HK-2 (cell line): ENCODE results near the gene RSPO3.

Experiments used
- DNase-seq: peaks from one replicate; pipeline ENCODE4 v3.0.0-alpha.2; 2018; ENCODE audit not compliant: unreplicated experiment

Gene RSPO3

DNA sequence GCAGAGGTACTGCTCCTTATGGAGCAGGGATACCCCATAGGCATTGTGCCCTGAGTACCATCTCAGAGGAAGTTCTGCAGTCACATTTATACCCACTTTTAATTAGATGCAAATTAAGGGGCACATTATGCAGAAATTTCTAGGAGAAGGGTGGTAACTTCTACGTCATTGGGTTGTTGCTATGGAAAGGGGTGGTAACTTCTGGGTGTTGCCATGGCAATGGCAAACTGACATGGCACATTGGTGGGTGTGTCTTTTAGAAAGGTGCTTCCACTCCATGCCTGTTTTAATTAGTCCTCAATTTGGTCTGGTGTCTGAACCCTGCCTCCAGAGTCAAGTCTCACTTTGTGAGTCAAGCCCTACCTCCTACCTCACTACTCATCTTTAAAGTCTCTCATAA lies 42.0 kb downstream of the RSPO3 start:
- DNase-seq, result no peak

DNA sequence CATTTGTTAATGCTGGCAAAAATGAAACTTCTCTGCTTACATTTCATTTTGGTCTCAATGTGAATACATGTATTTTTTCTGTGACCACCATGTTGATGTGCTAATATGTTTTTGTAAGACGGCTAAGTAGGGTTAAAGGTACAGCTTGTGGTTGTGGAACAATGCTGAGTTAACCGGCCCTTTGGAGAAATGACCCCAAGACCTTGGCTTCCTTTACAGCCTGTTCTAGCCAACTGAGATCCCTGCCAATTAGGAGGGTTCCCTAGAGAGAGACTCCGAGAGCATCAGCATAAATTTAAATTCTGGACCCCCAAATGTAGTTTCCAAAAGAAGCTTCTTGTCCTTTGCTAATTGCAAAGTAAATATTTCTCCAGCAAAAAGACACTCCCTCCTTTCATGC lies 44.4 kb downstream of the RSPO3 start:
- no peak for DNase-seq

DNA sequence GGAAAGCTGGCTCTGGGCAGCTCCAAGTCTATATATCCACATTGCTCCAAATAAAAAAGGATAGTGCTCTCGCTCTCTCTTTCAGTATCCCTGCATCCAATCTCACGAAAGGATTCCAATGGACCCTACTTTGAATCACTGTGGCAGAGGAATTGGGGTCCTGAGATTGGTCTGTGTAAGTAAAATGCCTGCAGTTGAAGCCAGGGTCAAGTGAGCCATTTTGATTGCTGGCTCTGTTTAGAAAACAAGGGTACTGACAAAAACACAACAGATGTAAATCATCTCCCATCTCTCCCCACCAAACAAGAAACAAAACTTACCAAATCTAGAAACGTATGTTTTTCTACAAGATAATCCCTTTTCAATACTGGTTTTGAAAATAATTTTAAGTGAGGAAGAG lies 45.6 kb downstream of the RSPO3 start:
- DNase-seq, result no peak

DNA sequence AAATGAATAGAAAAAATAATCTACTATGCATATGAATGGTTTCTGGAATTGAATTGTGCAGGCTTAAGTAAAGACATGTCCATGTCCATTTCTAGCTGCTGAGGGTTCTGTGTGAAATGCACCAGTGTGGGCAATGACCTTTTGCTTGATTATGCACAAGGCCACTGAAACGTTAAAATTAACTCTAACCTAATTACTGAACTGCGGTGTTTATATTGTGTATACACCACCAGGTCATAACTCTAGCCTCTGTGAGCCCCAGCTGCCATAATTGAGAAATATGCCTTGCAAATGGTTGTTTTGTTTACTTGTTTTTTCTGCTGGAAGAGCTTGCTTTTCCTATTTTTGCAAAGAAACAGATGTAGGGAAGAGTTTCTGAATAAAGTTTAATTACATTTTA lies 46.1 kb downstream of the RSPO3 start:
- DNase-seq, result no peak

DNA sequence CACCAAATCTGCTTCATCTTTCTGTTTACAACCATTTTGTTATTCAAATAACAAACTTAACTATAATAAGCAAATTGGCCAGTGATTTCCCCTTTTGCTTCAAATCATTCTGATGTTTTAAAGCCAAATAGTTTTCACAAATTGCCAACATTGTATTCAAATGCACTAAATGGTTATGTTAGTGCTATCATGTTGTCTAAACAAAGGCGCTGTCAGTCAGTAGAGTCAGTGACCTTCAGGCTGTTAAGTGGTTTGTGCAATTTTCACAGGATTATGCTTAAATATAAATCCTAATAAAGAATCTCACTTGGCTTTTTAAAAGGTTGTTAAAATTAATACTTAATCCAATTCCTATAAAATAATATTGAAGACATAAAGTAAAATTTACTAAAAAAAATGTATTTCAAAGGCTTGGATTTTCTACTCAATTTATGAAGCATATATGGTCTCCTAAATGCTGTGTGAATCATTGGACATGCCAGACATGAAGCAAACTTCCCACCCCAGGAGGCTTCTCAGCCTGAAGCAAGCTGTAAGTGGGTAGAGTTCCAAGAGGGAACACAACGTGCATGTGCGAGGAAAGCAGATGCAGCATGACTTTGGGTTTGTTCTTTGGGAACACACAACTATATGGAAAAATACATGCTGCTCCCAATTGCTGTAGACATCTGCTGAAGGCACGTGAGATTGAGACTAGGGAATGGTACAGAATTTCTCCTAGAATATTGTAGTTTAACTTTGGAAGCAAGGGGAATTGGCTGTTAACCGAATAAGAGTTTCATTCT lies 54.9 kb downstream of the RSPO3 start:
- DNase-seq, result no peak

DNA sequence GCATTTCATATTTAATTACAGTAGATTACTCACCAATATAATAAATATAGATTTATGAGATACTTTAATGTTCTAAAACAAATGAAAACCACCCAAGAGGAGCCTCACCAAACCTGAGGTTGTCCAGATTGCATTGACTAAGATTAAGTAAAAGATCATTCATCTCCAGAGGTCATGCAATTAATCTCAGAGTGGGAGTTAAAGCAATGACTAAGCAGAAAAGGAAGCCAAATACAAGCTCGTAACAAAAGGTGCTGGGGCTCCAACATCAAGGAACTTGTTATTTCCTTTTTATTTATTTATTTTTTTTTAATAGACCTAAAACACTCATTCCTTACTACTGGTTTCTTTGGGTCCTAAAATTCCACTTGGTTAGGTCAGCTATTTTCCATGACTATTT lies 57.7 kb downstream of the RSPO3 start:
- no peak for DNase-seq

DNA sequence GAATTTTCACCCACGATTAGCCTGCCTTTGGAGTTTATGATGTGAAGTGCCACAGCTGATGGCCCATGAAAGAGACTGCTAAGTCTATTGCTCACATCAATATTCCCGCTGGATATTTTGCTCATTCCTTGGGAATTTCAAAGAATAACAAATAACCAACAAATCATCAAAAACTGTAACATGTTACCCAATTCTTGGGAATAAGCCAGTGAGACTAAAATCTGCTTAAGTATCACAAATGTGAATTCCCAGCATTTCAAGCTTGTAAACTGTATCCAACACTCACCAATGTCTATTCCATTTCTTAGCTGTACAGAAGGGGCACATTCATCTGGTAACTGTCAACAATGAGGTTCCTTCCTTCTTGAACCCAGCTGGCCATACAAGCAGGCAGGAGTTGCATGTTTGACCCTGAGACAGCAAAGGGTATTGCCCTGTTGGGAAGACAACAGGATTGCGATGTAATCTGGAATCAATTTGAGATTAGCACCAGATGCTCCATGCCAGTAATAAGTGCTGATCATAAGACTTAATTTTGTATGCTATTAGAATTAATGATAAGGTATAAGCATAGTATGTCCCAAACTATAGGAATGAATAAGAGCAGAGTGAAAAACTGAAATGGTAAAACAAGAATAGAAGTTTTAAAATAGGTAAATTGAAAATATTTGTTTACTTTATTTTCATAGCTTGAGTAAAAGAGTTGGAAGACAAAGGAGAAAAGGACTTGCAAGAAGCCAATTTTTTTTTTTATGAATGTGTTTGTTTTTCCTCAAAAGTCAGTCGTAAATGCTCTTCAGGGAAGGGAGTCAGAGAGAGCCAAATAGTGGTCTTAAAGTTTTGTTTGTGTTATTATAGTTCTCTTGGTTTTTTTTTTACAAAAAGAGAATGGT lies 58.8 kb downstream of the RSPO3 start:
- no peak for DNase-seq

DNA sequence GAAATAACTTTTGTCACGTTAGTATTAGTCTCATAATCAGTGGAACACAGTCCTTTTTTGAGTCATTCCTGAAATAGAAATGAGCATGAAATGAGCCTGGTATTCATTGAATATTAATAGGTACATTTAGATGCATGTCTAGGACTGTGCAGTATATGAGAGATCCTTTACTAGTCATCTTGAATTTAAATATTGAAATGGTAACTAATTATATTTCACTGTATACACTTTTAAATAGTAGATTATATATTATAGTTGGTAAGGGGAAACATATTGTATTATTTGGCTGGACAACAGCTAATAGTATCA lies 59.4 kb downstream of the RSPO3 start:
- no peak for DNase-seq

DNA sequence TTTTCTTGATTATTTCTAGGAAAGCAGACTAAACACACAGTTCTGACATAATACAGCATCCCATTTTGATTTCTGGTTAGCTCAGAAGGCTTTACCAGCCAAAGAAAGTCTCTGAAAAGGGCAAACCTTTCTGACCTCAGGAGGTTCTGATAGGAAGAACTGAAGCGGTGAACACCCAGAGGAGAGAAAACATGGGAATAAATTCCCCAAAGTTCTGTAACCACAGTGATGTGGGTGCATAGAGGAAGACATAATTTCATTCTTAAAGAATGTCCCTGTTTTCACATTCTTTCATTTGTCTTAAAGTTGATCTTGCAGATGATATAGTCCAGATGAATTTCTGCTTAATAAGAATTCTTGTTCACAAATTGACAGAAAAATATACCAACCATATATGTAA lies 60.3 kb downstream of the RSPO3 start:
- no peak for DNase-seq

DNA sequence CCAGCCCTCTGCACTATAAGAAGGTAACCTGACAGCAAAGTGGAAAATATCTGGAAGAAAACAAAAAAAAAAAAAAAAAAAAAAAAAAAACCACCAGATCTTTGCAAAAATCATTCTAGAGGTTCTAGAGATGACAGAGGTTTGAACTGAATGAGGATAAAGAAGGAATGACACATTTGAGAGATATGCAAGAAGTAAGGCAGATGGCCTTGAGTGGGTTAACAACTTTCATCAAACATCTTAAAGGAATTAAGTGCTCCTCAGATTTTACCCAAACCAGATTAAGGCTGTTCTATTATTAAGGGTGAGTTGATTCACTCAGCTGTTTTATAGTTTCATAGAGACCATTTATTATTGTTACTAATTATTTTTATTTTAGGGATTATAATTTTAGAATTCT lies 62.0 kb downstream of the RSPO3 start:
- no peak for DNase-seq

DNA sequence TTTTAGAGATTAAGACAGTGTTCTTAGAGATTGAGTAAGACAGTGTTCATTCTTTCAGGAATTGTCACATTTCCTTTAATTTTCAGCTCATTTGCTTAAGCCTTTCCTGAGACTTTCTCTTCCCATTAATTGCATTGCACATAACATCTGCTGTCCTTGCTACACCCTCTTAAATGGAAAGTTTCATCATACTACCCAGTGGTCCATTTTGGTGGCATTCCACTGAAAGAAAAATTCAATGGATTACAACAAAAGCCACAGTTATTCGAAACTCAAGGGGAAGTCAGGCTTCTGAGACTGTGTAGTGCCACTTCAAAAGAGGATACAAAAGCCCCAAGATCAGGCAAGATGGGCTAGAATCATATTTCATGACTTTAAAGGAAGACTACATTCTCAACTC lies 64.0 kb downstream of the RSPO3 start:
- DNase-seq, result no peak

DNA sequence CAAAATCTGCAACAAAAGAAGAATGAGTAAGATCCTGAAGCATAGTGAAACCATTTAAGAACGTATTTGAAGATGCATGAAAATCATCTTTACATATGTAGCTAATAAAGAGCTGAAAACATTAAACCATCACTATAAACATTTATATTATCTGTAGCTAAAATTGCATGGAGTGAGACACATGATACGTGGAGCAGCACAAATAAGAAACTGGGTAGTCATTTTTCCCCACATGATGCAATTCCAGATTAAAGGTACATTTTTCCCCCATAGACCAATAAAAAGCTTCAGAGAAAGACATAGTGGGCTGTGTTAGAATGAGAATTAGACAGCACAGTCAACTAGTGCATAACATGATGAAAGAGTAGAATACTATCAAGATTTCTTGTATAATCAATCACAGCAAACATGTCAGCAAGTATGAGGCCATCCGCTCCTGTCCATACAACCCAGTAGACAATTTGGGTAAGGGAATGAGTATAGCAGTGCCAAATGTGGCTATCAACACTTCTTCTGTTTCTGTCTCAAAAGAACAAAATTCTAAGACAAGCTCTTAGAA lies 67.0 kb downstream of the RSPO3 start:
- DNase-seq, result no peak

DNA sequence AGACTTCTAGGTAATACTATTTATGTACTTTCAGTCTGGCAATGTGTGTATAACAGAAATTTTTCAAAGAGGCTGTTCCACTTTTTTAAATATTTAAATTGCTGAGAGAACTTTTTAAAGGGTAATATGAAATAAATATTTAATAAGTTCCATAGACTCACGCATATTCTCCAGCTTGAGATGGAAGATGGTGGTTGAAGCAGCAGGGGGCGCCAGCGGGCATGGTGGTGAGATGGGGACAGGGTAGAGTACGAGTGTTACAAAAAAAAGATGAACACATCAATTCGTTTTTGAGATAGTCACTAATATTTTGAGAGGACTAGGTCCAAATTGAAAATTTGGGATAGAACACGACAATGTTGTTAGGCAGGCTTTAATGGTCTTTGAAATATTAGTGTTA lies 68.4 kb downstream of the RSPO3 start:
- DNase-seq, result peak; percentile 33

DNA sequence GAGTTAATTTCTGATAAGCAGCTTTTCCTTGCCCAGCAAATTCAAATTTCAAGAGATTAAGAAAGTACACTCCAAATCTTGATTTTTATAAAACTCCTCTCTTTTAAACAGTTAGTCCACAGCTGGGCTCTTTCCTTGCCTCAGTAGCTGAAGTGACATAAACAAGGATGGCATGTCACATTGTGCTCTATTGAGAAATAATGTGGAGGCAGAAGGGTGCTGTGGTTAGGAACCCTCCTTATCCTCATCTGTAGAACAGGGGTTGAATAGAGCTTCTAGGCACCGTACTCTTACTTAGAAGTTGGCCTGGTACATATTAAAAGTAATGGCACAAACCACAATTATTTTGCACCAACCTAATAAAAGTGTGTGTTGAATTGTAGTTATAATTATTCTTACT lies 70.3 kb downstream of the RSPO3 start:
- no peak for DNase-seq

DNA sequence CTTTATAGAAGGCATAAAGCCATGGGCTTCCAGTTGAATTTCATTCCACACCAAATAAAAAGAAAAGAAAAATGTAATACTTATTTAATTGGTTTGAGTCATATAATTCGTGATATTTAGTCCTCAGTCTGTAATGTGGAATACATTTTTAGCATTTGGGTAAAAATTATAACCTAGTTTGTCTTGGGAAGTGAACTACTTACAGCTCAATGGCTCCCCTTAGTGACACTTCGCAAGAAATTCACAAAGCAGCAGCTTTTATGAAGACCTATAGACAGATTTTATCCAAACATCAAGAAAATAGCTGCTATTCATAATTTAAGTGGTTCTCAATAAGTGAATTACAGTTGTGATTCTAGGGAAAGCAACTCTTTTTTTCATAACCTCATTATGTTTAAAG lies 72.1 kb downstream of the RSPO3 start:
- no peak for DNase-seq

DNA sequence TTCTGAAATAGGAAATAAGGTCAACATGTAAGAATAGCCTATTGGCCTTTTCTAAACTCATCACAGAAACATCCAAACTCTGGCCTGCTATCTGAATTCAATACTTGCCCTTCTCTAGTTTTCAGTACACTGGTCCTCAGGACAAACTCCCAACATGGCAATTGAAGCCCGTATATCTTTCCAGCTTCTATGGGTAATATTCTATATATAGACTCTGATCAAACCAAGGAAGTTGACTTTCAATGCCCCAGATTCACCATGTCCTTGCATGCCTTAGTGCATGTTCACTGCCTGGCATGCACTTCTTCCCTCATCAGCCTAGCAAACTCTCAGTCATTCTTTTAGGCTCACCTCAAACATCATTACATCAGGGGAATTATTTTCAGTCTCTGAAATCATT lies 73.2 kb downstream of the RSPO3 start:
- no peak for DNase-seq

DNA sequence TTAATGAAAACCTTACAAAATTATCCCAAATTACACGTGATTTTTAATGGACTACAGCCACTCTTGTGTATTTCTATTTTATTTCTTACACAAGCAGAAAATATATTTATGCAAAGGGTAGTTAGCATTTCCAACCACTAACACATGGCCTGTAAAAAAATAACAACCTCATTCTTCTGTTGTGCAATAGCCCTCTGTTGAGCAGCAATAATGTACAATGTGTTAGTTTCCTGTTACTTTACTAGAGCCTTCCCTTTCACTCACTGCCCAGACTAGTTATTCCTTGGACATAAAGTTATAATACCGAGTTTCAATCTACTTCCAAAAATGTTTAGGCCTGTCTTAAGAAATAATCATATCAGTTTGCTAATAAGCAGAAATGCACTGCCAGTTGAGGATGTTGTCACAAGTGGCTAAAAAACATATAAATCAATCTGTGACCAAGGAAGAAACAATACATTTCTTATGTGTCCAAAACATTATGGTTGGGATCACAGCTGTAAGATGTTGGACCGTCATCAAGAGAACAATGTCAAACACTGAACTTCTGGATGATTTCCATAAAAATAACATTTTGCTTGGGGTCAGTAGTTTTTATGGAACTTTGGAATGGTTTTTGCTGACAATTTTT lies 74.6 kb downstream of the RSPO3 start:
- no peak for DNase-seq

DNA sequence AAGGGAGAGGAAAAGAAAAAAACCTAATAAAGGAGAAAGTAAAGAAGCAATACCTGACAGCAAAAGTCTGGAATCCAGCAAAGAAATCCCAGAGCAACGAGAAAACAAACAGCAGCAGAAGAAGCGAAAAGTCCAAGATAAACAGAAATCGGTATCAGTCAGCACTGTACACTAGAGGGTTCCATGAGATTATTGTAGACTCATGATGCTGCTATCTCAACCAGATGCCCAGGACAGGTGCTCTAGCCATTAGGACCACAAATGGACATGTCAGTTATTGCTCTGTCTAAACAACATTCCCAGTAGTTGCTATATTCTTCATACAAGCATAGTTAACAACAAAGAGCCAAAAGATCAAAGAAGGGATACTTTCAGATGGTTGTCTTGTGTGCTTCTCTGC lies 77.4 kb downstream of the RSPO3 start:
- no peak for DNase-seq

DNA sequence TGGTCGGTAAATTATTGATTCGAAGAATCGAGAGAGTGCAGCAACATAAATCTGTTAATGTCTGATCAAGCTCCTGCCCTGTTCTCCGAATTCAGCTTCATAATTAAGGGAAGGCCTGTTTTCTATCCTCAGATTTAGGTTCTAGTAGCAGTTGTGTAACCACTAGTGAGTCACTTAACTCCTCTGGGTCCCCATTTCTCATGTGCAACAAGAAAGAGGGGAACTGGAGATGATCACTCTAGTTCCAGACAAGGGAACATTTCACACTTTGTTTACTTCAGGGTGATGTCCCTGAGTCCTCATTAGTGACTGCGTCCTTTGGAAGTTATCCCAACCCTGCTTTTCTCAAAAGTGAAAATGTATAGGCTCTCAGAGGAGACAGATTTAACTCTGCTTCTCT lies 80.1 kb downstream of the RSPO3 start:
- no peak for DNase-seq

DNA sequence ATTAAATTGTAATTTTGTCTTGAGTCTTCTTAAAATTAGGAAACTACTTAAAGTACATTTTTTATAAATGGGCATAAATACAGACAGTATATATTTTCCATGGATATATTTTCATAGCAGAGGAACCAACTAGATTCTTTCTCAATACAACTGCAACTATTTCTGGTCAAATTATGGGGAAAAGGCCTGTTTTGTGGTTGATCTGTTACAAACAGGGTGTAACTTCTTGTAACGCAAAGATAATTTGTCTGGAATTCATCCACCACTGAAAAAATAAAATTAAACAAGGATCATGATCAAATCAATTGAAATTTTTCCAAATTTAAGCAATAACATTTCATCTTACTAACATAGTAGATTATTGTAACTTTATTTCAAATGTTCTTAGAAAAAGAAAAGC lies 81.0 kb downstream of the RSPO3 start:
- DNase-seq, result no peak

DNA sequence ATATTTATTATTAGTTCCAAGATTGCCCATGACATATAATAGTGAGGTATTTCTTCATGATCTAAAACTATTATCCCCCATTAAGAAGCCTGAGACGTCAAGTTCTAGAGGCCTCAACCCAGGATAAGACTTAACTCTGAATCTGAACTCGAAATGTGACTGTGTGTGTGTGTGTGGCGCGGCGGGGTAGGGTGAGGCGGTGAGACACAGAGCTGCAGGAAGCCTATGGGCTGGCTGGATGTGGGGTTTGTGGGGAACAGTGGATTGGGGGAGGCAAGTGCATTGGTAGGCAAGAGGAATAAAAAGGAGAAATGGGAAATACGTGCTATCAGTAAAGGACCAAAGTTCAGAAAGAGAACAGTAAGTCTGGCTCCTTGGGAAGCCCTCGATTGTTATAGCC lies 81.6 kb downstream of the RSPO3 start:
- DNase-seq, result no peak

DNA sequence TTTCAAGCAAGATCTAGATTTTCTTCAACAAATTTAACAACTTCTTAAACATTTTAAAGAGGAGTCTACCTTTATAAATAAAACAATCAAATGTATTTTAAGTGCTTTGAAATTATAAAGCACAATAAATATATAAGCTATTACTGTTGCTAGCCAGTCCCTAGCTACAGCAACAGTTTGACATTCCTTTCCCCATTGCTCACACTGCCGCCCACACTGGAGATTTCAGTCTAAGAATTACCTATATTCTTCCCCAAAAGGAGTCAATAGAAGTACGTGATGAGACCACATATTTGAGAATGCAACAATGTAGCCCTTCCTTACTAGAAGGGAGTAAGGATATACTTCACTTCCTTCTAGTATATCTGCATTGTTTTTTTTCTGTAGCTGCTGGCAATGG lies 82.8 kb downstream of the RSPO3 start:
- DNase-seq, result peak; percentile 20

DNA sequence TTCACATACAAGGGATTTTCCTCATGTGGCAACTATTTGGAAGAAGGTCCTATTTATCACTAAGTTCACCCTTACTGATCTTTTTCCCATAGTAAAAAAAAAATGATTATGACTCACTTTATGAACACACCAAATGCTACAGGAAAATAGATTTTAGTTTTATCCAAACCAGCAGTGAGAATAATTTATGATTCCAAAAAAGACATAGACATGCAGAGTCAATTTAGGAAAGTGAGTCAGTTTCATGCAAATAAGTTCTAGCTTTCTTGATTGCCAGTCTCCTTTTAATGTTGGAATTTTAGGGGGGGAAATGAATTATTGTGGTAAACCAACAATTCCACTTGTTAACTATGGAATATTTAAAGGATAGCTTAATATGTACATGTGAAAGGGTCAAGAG lies 84.2 kb downstream of the RSPO3 start:
- DNase-seq, result no peak
